TTC549 (cell line): ENCODE results near the gene PCDHA12.
"Not testable (repeated sequence)": the region's sequence is repeated elsewhere in the genome, so short reads cannot be mapped to it uniquely, and the experiment has no call there.

Experiments used
- FAIRE-seq: peaks from 2 replicates; lab custom pipeline; 2012; peaks lifted over from hg19 to GRCh38; lab: Jason Lieb, UNC

Gene PCDHA12

DNA sequence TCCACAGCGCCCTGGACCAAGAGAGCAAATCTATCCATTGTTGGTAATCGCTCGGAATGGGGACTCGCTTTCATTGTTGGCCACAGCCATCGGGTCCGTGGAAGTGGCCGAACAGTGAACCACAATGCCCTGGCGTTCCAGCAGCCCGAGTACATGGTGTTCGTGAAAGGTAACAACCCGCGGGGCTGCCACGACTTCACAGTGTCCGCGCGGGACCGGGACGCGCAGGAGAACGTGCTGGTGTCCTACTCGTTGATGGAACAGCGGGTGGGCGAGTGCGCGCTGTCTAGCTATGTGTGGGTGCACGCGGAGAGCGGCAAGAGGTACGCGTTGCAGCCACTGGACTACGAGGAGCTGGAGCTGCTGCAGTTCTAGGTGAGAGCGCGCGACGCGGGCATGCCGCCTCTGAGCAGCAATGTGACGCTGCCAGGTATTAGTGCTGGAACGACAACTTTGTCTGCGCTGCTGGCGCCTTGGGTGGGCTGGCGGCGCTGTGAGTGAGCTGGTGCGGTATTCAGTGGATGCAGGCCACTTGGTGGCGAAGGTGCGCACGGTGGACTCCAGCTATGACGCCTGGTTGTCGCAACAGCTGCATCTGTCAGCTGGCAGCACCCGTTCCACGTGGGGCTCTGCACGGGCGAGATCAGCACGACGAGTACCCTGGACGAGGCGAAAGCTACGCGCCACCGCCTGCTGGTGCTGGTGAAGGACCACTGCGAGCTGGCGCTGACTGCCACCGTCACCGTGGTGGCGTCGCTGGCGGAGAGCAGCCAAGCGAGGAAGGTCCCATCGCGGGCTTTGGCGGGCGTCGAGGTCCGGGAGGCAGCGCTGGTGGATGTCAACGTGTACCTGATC lies 12.4 kb upstream of the PCDHA12 start:
- no peak for FAIRE-seq

DNA sequence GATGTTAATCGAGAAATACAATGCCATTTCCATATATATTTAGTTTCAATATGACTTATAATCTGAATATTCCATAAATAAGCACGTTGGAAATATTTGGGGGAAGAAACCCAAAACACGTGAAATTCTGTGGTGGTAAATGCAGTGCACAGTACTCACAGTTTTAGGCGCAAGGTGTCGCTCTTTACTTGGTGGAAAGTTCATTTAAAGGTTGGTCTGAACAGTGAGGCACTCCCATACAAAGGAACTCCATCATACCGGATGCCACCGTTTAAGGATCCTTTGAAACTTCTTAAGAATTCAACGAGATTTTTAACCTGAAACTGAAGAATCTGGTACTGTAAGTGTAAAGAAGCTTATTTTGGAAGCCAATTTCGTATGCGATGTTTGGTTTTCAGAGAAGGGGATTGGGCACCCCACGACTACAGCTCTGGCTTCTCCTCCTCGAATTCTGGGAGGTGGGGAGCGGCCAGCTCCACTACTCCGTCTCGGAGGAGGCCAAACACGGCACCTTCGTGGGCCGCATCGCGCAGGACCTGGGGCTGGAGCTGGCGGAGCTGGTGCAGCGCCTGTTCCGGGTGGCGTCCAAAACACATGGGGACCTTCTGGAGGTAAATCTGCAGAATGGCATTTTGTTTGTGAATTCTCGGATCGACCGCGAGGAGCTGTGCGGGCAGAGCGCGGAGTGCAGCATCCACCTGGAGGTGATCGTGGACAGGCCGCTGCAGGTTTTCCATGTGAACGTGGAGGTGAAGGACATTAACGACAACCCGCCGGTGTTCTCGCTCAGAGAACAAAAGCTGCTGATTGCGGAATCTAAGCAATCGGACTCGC lies 6.2 kb upstream of the PCDHA12 start, which contains the start of gene PCDHA11:
PCDHA11 (plus strand) TSS at position 237 of the 834 bp plus-strand sequence; CDS start at position 384, 147 bp downstream.
- FAIRE-seq = peak; percentile 95

DNA sequence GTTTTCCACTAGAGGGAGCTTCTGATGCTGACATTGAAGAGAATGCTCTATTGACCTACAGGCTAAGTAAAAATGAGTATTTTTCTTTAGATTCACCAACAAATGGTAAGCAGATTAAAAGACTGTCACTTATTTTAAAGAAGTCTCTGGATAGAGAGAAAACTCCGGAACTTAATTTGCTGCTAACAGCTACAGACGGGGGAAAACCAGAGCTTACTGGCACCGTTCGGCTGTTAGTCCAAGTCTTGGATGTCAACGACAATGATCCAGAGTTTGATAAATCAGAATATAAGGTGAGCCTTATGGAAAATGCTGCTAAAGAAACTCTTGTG lies 5.6 kb upstream of the PCDHA12 start:
- peak; percentile 32 for FAIRE-seq

DNA sequence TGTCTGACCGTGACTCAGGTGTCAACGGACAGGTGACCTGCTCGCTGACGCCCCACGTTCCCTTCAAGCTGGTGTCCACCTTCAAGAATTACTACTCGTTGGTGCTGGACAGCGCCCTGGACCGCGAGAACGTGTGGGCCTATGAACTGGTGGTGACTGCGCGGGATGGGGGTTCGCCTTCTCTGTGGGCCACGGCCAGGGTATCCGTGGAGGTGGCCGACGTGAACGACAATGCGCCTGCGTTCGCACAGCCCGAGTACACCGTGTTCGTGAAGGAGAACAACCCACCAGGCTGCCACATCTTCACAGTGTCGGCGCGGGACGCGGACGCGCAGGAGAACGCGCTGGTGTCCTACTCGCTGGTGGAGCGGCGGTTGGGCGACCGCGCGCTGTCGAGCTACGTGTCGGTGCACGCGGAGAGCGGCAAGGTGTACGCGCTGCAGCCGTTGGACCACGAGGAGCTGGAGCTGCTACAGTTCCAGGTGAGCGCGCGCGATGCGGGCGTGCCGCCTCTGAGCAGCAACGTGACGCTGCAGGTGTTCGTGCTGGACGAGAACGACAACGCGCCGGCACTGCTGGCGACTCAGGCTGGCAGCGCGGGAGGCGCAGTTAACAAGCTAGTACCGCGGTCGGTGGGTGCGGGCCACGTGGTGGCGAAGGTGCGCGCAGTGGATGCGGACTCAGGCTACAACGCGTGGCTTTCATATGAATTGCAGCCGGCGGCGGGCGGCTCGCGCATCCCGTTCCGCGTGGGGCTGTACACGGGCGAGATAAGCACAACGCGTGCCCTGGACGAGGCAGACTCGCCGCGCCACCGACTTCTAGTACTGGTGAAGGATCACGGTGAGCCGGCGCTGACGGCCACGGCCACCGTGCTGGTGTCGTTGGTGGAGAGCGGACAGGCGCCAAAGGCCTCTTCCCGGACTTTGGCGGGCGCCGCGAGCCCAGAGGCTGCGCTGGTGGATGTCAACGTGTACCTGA lies 4.6 kb upstream of the PCDHA12 start:
- no peak for FAIRE-seq

DNA sequence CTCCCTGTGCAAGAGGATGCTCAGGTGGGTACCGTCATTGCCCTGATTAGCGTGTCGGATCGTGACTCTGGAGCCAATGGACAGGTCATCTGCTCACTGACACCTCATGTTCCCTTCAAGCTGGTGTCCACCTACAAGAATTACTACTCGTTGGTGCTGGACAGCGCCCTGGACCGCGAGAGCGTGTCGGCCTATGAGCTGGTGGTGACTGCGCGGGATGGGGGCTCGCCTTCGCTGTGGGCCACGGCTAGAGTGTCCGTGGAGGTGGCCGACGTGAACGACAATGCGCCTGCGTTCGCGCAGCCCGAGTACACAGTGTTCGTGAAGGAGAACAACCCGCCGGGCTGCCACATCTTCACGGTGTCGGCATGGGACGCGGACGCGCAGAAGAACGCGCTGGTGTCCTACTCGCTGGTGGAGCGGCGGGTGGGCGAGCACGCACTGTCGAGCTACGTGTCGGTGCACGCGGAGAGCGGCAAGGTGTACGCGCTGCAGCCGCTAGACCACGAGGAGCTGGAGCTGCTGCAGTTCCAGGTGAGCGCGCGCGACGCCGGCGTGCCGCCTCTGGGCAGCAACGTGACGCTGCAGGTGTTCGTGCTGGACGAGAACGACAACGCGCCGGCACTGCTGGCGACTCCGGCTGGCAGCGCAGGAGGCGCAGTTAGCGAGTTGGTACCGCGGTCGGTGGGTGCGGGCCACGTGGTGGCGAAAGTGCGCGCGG lies 1.6 kb downstream of the PCDHA12 start:
- FAIRE-seq = not testable (repeated sequence)

DNA sequence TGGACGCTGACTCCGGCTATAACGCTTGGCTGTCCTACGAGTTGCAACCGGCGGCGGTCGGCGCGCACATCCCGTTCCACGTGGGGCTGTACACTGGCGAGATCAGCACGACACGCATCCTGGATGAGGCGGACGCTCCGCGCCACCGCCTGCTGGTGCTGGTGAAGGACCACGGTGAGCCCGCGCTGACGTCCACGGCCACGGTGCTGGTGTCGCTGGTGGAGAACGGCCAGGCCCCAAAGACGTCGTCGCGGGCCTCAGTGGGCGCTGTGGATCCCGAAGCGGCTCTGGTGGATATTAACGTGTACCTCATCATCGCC lies 2.1 kb downstream of the PCDHA12 start:
- no peak for FAIRE-seq

DNA sequence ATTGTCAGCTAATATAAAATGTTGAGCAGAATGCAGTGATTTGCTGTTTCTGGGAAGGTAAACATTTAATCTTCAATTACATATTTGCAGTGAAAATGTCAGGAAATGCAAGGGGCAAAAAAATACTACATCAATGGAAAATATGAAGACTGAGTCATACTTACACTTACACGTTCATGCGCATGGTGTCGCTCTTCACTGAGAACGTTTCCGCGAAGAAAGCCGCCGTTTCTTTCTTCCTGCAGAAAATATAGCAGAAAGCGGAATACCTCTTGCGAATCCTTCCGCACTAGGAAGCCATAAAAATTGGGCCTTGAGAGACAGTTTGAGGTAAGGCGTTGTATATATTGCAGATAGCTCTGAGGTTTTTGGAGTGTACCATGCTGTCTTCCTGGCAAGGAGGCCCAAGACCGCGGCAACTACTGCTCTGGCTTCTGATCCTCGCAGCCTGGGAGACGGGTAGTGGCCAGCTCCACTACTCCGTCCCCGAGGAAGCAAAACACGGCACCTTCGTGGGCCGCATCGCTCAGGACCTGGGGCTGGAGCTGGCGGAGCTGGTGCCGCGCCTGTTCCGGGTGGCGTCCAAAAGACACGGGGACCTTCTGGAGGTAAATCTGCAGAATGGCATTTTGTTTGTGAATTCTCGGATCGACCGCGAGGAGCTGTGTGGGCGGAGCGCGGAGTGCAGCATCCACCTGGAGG lies 6.9 kb downstream of the PCDHA12 start, which contains the start of gene PCDHA13:
PCDHA13 (plus strand) TSS at position 236 of the 702 bp plus-strand sequence; CDS start at position 381, 145 bp downstream.
- FAIRE-seq = no peak

DNA sequence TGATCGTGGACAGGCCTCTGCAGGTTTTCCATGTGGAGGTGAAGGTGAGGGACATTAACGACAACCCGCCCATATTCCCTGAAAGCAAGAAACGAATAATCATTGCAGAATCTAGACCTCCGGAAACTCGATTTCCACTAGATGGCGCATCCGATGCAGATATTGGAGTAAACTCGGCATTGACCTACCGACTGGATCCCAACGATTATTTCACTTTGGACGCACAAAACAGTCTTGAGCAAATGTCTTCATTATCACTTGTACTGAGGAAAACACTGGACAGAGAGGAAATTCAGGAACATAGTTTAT lies 7.4 kb downstream of the PCDHA12 start:
- no peak for FAIRE-seq

DNA sequence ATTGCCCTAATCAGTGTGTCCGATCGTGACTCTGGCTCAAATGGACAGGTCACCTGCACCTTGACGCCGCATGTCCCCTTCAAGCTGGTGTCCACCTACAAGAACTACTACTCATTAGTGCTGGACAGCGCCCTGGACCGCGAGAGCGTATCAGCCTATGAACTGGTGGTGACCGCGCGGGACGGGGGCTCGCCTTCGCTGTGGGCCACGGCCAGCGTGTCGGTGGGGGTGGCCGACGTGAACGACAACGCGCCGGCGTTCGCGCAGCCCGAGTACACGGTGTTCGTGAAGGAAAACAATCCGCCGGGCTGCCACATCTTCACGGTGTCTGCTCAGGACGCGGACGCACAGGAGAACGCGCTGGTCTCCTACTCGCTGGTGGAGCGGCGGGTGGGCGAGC lies 8.3 kb downstream of the PCDHA12 start:
- FAIRE-seq = no peak

DNA sequence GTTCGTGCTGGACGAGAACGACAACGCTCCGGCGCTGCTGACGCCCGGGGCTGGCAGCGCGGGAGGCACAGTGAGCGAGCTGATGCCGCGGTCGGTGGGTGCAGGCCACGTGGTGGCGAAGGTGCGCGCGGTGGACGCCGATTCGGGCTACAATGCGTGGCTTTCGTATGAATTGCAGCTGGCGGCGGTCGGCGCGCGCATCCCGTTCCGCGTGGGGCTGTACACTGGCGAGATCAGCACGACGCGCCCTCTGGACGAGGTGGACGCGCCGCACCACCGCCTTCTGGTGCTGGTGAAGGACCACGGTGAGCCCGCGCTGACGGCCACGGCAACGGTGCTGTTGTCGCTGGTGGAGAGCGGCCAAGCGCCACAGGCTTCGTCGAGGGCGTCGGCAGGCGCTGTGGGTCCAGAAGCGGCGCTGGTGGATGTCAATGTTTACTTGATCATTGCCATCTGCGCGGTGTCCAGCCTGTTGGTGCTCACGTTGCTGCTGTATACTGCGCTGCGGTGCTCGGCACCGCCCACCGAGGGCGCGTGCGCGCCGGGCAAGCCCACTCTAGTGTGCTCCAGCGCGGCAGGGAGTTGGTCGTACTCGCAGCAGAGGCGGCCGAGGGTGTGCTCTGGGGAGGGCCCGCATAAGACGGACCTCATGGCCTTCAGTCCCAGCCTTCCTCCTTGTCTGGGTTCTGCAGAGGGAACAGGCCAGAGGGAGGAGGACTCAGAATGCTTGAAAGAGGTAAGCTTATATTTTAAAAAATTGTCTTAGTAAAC lies 9.0 kb downstream of the PCDHA12 start:
- no peak for FAIRE-seq

DNA sequence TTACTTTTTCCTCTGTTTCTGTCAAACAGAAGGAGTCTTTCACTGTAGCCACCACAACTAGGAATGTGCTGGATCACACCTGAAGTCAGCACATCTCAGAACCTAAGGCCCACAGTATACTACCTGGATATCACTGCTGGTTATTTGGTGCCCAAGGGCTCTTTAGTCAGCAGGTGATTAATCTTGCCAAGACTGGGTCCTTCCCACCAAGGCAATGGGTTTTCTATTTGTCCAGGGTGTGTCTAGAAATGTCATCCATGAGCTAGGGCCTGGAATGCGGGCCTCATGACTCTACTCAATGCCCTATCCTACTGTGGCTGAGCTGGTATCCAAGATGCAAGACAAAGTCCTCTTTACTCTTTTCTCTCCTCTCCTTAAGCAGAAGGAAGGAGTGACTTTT lies 41.2 kb downstream of the PCDHA12 start:
- no peak for FAIRE-seq

DNA sequence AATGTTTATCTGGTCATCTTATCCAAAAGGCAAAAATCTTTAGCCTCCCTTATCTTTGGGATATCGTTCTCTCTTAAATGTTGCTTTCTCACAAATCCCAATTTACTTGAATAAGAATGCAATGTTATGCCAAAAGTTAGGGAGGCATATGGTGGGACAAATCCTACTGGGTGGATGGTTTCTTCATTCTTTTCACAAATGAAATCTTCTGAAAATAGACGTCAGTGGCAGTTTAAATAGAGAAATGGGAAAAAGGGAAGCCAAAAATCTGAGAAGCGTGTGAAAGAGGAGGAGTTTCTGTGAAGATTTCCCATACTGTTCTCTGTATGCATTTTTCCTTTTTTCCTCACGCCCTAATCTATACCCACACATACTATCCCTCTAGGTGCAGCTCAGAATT lies 48.5 kb downstream of the PCDHA12 start:
- no peak for FAIRE-seq

DNA sequence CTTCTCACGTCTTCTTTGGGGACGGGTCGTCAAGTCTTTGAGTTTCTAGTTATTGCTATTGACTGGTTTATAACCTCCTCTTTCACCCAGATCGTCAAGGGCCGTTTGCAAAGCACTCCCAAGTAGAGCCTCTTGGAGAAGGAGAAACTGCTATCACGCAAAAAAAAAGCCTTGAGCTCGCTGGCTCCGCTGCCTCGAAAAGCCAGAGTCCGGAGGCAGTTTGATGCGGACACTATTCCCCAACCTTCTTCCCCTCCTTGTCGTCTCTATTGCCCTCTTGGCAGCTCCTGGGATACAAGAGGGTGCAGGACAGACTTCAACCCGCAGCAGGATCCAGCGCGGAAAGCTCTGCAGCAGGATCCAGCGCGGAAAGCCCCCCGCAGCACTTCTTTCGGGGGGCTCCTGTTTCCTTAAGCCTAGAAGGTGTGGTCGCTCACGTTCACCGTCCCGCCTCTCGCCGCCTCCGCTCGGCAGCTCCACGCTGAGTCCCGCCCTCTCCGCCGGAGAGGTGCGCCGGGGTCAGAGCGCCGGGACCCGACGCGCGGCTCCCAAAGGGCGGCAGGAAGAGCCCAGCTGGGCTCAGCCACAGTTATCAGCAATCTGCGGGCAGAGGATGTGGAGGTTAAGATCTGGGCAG lies 50.8 kb downstream of the PCDHA12 start, which contains the start of gene PCDHAC1:
PCDHAC1 (plus strand) TSS at position 494 of the 637 bp plus-strand sequence. CDS start 594 bp downstream, outside the sequence.
- no peak for FAIRE-seq

DNA sequence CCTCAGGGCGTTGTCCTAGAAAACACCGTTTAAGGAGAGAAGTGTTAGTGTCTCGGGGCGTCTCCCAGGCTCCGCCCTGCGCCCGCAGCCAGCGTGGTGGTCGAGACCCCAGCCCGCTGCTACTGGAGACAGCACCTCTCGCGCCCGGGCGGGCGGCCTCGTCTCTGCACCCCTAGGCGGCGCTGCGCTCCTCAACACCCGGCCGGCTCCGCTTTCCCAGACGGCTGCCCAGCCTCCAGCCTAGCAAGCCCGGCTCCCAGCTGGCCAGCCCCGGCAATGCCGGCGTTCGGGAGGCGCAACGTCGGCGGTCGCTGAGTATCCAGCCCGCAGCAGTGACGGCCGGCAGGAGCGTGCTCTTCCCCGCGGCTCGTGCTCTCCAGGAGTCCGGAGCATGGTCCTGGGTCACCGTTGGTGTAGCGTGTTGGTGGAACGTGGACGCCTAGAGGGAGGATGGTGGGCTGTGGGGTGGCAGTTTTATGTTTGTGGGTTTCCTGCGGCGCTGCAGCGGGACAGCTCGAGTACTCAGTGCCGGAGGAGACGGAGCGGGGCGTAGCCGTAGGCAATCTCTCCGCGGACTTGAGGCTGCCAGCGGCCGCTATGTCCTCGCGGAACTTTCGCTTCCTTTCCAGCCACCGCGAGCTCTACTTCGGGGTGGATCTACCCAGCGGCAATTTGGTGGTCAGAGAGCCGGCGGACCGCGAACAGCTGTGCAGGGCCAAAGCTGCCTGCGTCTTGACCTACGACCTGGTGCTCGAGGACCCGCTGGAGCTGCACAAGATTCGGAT lies 51.5 kb downstream of the PCDHA12 start:
- FAIRE-seq = no peak

DNA sequence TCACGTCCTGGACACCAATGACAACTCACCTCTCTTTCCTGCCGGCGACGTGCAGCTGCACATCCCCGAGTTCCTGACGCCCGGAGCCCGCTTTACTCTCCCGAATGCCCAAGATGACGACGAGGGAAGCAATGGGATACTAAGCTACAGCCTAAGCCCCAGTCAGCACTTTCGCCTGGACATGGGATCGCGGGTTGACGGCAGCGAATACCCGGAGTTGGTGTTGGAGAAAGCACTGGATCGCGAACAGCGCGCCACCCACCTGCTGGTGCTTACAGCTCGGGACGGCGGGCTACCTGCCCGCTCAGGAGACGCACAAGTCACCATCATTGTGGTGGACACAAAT lies 52.1 kb downstream of the PCDHA12 start:
- FAIRE-seq = no peak
